ENCODE results near the gene SPECC1. TPM values are rescaled to one million over a fixed set of nuclear protein-coding genes. Genes with fewer than 3 reads are reported as not detected.
"Not testable (repeated sequence)": the region's sequence is repeated elsewhere in the genome, so short reads cannot be mapped to it uniquely, and the experiment has no call there.

The SPECC1 gene
- total RNA-seq, 1 donor from 2014 or later, result 83.0 TPM

DNA sequence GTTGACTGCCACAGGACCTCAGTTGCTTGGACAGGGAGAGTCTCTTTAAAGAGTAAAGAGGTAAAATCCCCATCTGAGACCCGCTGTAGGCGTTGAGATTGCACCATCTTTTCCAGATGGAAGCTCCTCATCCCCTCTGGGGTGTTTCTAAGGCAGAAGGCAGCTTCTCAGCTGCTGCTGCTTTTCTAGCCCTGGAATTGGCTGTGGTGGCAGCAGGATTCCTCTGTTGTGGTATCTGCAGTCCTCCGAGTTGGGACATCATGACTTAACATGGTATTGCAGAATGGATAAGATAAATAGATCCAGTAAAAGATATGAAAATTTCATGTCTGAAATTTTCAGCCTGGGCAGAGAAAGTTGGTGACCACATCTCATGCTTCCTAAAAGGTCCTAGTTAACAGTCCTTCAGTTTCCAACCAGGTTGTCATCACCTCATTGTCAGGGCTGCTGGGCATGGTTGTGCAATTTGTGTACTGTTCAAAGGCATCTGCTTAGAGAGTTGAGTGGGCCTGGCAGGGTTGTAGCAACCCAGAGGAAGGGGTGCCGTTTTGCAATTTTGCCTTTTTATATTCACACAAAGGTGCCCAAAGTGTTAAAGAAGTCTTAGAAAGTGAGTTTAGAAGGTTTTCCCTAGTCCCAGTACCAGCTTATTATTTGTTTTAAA, 150.4 kb downstream of the SPECC1 start:
- H3K27ac ChIP-seq (ENCODE audit: low read depth, low read length), result no peak overlapping the region
- no peaks in the 10 kb centered on the region for H3K9me3 Mint-ChIP-seq (ENCODE audit: unreplicated experiment)
- no peaks in the 10 kb centered on the region for H3K27me3 Mint-ChIP-seq (ENCODE audit: low read depth, unreplicated experiment)
- no peak overlapping the region for H2AFZ ChIP-seq (ENCODE audit: low read depth, low read length)
- peaks cover 19% of the 10 kb centered on the region for H3K4me1 Mint-ChIP-seq (ENCODE audit: low read depth, unreplicated experiment)
- DNase-seq (ENCODE audit: low read depth), result no peak
- peaks cover 77% of the 10 kb centered on the region for H3K79me2 ChIP-seq (ENCODE audit: insufficient read depth, low read length)
- H3K4me2 ChIP-seq (ENCODE audit: low read length), result no peak overlapping the region
- no peak for FAIRE-seq
- no peak overlapping the region for H3K9ac ChIP-seq (ENCODE audit: low read length)
- peaks cover 8% of the 10 kb centered on the region for H3K4me1 ChIP-seq (ENCODE audit: insufficient read depth, low read length)
- H3K27ac Mint-ChIP-seq (ENCODE audit: unreplicated experiment), result no peak overlapping the region
- H3K4me3 Mint-ChIP-seq (ENCODE audit: unreplicated experiment), result no peak overlapping the region
- H4K20me1 ChIP-seq (ENCODE audit: insufficient read depth, low read length), result peaks cover 56% of the 10 kb centered on the region
- peaks cover 9% of the 10 kb centered on the region for H3K36me3 Mint-ChIP-seq (ENCODE audit: low read depth, unreplicated experiment)
- TF ChIP-seq, protein P1, sequence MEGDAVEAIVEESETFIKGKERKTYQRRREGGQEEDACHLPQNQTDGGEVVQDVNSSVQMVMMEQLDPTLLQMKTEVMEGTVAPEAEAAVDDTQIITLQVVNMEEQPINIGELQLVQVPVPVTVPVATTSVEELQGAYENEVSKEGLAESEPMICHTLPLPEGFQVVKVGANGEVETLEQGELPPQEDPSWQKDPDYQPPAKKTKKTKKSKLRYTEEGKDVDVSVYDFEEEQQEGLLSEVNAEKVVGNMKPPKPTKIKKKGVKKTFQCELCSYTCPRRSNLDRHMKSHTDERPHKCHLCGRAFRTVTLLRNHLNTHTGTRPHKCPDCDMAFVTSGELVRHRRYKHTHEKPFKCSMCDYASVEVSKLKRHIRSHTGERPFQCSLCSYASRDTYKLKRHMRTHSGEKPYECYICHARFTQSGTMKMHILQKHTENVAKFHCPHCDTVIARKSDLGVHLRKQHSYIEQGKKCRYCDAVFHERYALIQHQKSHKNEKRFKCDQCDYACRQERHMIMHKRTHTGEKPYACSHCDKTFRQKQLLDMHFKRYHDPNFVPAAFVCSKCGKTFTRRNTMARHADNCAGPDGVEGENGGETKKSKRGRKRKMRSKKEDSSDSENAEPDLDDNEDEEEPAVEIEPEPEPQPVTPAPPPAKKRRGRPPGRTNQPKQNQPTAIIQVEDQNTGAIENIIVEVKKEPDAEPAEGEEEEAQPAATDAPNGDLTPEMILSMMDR (IDR thresholded peaks at IDR 0.05; ENCODE audit: insufficient read depth, low read depth, low read length), result no peak
- TF ChIP-seq EZH2 (IDR thresholded peaks at IDR 0.05; ENCODE audit: insufficient read depth, low read length), result no peak
- no peaks in the 10 kb centered on the region for H3K9me3 ChIP-seq (ENCODE audit: insufficient read depth, low read depth, low read length)
- H3K4me3 ChIP-seq (ENCODE audit: insufficient read depth, low read depth, low read length), result no peak overlapping the region
- no peaks in the 10 kb centered on the region for H3K27me3 ChIP-seq (ENCODE audit: insufficient read depth, low read length)
- no peaks in the 10 kb centered on the region for H3K36me3 ChIP-seq (ENCODE audit: insufficient read depth, low read length)

DNA sequence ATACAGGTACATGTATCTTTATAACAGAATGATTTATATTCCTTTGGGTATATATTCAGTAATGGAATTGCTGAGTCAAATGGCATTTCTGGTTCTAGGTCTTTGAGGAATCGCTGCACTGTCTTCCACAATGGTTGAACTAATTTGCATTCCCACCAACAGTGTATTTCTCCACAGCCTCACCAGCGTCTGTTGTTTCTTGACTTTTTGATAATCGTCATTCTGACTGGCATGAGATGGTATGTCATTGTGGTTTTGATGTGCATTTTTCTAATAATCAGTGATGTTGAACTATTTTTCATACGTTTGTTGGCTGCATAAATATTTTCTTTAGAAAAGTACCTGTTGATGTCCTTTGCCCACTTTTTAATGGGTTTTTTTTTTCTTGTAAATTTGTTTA, 156.4 kb downstream of the SPECC1 start:
- peak; percentile 47 for DNase-seq (ENCODE audit: low read depth)
- H4K20me1 ChIP-seq (ENCODE audit: insufficient read depth, low read length), result peaks cover 22% of the 10 kb centered on the region
- H3K27ac ChIP-seq (ENCODE audit: low read depth, low read length); H2AFZ ChIP-seq (ENCODE audit: low read depth, low read length); H3K27me3 ChIP-seq (ENCODE audit: insufficient read depth, low read length); H3K27ac Mint-ChIP-seq (ENCODE audit: unreplicated experiment); H3K9me3 ChIP-seq (ENCODE audit: insufficient read depth, low read depth, low read length); H3K9me3 Mint-ChIP-seq (ENCODE audit: unreplicated experiment); H3K4me3 Mint-ChIP-seq (ENCODE audit: unreplicated experiment); H3K9ac ChIP-seq (ENCODE audit: low read length); FAIRE-seq; H3K36me3 Mint-ChIP-seq (ENCODE audit: low read depth, unreplicated experiment); H3K27me3 Mint-ChIP-seq (ENCODE audit: low read depth, unreplicated experiment); H3K4me3 ChIP-seq (ENCODE audit: insufficient read depth, low read depth, low read length); H3K4me1 ChIP-seq (ENCODE audit: insufficient read depth, low read length); H3K36me3 ChIP-seq (ENCODE audit: insufficient read depth, low read length): not testable (repeated sequence)
- peak overlapping the region; percentile 32 for H3K4me2 ChIP-seq (ENCODE audit: low read length)
- H3K4me1 Mint-ChIP-seq (ENCODE audit: low read depth, unreplicated experiment), result peaks cover 17% of the 10 kb centered on the region
- peaks cover 89% of the 10 kb centered on the region for H3K79me2 ChIP-seq (ENCODE audit: insufficient read depth, low read length)

DNA sequence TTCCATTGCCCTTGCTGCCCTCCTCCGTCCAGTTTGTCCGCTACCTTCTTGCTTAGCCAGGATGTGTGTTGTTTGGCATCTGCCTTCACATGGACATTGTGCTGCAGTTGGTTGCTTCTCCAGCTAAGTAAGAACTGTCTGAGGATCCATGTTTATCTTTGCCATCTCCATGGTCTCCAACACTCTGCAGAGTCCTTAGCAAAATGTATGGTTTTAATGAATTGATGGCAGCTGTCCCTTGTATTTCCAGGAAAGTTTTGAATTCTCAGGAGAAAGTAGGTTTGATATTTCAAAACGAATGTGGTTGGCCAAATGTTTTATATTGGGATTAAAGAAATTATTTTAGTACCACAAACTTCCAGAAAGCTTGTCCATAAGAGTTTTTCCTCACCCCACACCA, 160.9 kb downstream of the SPECC1 start:
- Histone ChIP-seq H3K4me3 (ENCODE audit: insufficient read depth, low read depth, low read length) (no peak overlapping the region), H3K27me3 (ENCODE audit: insufficient read depth, low read length) (no peaks in the 10 kb centered on the region), H3K4me1 (ENCODE audit: insufficient read depth, low read length) (peaks cover 33% of the 10 kb centered on the region), H3K9me3 (ENCODE audit: insufficient read depth, low read depth, low read length) (no peaks in the 10 kb centered on the region), H3K4me2 (ENCODE audit: low read length) (no peak overlapping the region), H3K79me2 (ENCODE audit: insufficient read depth, low read length) (peaks cover 86% of the 10 kb centered on the region), H4K20me1 (ENCODE audit: insufficient read depth, low read length) (no peaks in the 10 kb centered on the region), H3K27ac (ENCODE audit: low read depth, low read length) (no peak overlapping the region), H2AFZ (ENCODE audit: low read depth, low read length) (no peak overlapping the region), H3K36me3 (ENCODE audit: insufficient read depth, low read length) (no peaks in the 10 kb centered on the region), H3K9ac (ENCODE audit: low read length) (no peak overlapping the region)
- Mint-ChIP-seq H3K9me3 (ENCODE audit: unreplicated experiment) (no peaks in the 10 kb centered on the region), H3K36me3 (ENCODE audit: low read depth, unreplicated experiment) (no peaks in the 10 kb centered on the region), H3K27me3 (ENCODE audit: low read depth, unreplicated experiment) (no peaks in the 10 kb centered on the region), H3K4me3 (ENCODE audit: unreplicated experiment) (no peak overlapping the region), H3K4me1 (ENCODE audit: low read depth, unreplicated experiment) (peaks cover 58% of the 10 kb centered on the region), H3K27ac (ENCODE audit: unreplicated experiment) (no peak overlapping the region)
- TF ChIP-seq, protein P1 (IDR thresholded peaks at IDR 0.05; ENCODE audit: insufficient read depth, low read depth, low read length), result no peak
- TF ChIP-seq EZH2 (IDR thresholded peaks at IDR 0.05; ENCODE audit: insufficient read depth, low read length), result no peak
- no peak for FAIRE-seq
- no peak for DNase-seq (ENCODE audit: low read depth)

Data from astrocyte (in vitro differentiated cells and primary cell).